Loucy (cell line): ENCODE measurements around the gene CAPN9.

Experiments
- CTCF ChIP-seq: fragments of 200-600 bp; sonication (generic); conservative IDR thresholded peaks from 2 replicates; pipeline ENCODE4 v1.5.1; 2014; ENCODE audit warnings: mild to moderate bottlenecking, antibody characterized with exemption, low read length
- EZH2phosphoT487 ChIP-seq: fragments of 200-600 bp; IDR thresholded peaks from 2 replicates; pipeline ENCODE4 v1.6.1; 2018; ENCODE audit warnings: antibody characterized with exemption, mild to moderate bottlenecking, moderate library complexity, borderline replicate concordance

GRCh38 chr1:230818367-230818766 is 71.2 kb downstream of the CAPN9 start:
- no peak for TF ChIP-seq CTCF
- no peak for TF ChIP-seq EZH2phosphoT487
